Erythroblast (primary cell): ENCODE measurements around the gene HOXD8.

Experiments
- GATA1 ChIP-seq: IDR thresholded peaks from 2 replicates; pipeline ENCODE4 v1.6.1; 2011; ENCODE audit warnings: low read depth, mild to moderate bottlenecking, control low read depth, low read length, moderate library complexity
- POLR2A ChIP-seq: IDR thresholded peaks from 2 replicates; pipeline ENCODE4 v1.6.1; 2011; ENCODE audit warnings: mild to moderate bottlenecking, low read length

GRCh38 chr2:176160986-176161824 is 31.7 kb downstream of the HOXD8 start:
- TF ChIP-seq POLR2A (no peak), GATA1 (no peak)
